SK-N-MC (cell line): Measurements from ENCODE around the gene RECQL.
"Not testable (repeated sequence)": the region's sequence is repeated elsewhere in the genome, so short reads cannot be mapped to it uniquely, and the experiment has no call there.

ENCODE experiments used
- DNase-seq: peaks from one replicate; pipeline ENCODE4 v3.0.0-alpha.2; 2011; ENCODE audit warnings: low read depth, low spot score
- H3K27ac ChIP-seq: fragments of 200-600 bp; sonication (generic); 2 replicates; pipeline ENCODE4 v1.5.1; 2016; ENCODE audit warnings: mixed run types
- H3K36me3 ChIP-seq: fragments of 200-600 bp; sonication (generic); 2 replicates; pipeline ENCODE4 v1.6.1; 2017; ENCODE audit warnings: antibody characterized with exemption, low read length, mixed read lengths; ENCODE audit not compliant: insufficient read depth
- H3K4me3 ChIP-seq: fragments of 200-600 bp; sonication (generic); 2 replicates; pipeline ENCODE4 v1.5.1; 2016
- H3K9ac ChIP-seq: fragments of 200-600 bp; sonication (generic); 2 replicates; pipeline ENCODE4 v1.8.0; 2017; ENCODE audit warnings: mixed run types, mixed read lengths; ENCODE audit not compliant: insufficient read length
- H3K9me3 ChIP-seq: fragments of 200-600 bp; sonication (generic); 2 replicates; pipeline ENCODE4 v1.6.1; 2017; ENCODE audit warnings: low read depth, mild to moderate bottlenecking, antibody characterized with exemption, low read length, moderate library complexity, mixed read lengths
- EZH2 ChIP-seq: fragments of 200-600 bp; sonication (generic); IDR thresholded peaks from one replicate; pipeline ENCODE4 v1.6.1; 2017; ENCODE audit warnings: antibody characterized with exemption
- FOXP2 ChIP-seq: optimal IDR thresholded peaks from 2 replicates; pipeline ENCODE3; 2011; ENCODE audit warnings: mild to moderate bottlenecking, moderate library complexity; ENCODE audit not compliant: insufficient read depth; ENCODE audit errors: extremely low read length, control extremely low read depth
- POLR2AphosphoS5 ChIP-seq: IDR thresholded peaks from 2 replicates; pipeline ENCODE4 v1.6.1; 2012; ENCODE audit warnings: mild to moderate bottlenecking, low read depth, low read length, borderline replicate concordance

Gene RECQL

DNA sequence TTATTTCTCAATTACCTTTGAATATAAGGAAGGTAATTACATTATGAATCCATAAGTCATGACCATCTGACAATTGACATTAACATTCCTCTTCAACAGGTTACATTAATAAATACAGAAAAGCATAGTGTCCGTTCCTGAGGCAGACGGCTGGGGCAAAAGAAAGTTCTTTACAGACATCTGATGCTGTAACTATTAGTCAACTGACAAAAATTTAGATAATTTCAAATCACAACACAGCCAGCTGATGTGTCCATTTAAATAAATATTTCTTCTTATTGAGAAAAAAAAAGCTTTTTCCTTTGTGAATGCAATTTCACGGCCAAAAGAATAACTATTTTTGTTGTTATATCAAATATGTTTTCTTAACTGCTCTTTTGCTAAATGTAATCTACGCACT, 73.2 kb downstream of the RECQL start:
- no peak overlapping the region for H3K27ac ChIP-seq
- no peak for TF ChIP-seq POLR2AphosphoS5
- no peak for TF ChIP-seq EZH2
- no peak for TF ChIP-seq FOXP2

DNA sequence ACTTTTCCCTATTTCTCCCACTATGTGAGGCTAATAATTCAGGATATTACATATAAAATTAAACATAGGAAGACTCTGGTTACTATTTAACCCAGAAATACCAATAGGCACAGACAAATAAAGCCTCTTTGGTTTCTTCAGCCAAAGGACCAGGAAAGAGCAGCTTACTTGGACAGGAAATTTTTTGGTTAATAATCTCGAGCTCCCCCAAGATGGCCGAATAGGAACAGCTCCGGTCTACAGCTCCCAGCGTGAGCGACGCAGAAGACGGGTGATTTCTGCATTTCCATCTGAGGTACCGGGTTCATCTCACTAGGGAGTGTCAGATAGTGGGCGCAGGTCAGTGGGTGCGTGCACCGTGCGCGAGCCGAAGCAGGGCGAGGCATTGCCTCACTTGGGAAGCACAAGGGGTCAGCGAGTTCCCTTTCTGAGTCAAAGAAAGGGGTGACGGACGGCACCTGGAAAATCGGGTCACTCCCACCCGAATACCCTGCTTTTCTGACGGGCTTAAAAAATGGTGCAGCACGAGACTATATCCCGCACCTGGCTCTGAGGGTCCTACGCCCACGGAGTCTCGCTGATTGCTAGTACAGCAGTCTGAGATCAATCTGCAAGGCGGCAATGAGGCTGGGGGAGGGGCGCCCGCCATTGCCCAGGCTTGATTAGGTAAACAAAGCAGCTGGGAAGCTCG, 82.3 kb downstream of the RECQL start:
- H3K4me3 ChIP-seq, H3K9ac ChIP-seq, DNase-seq, H3K27ac ChIP-seq, H3K36me3 ChIP-seq, H3K9me3 ChIP-seq: not testable (repeated sequence)

More for the DNA sequence above, 73.2 kb downstream of the RECQL start:
- no peak overlapping the region for H3K4me3 ChIP-seq
- H3K9ac ChIP-seq, result no peak overlapping the region
- DNase-seq, result no peak
- no peaks in the 10 kb centered on the region for H3K9me3 ChIP-seq
- H3K36me3 ChIP-seq, result no peaks in the 10 kb centered on the region
